ENCODE data around the gene THBS3. TPM values are rescaled to one million over a fixed set of nuclear protein-coding genes. Genes with fewer than 3 reads are reported as not detected.

THBS3 gene
- total RNA-seq, 1 donor from 2014 or later, result 118 TPM

DNA sequence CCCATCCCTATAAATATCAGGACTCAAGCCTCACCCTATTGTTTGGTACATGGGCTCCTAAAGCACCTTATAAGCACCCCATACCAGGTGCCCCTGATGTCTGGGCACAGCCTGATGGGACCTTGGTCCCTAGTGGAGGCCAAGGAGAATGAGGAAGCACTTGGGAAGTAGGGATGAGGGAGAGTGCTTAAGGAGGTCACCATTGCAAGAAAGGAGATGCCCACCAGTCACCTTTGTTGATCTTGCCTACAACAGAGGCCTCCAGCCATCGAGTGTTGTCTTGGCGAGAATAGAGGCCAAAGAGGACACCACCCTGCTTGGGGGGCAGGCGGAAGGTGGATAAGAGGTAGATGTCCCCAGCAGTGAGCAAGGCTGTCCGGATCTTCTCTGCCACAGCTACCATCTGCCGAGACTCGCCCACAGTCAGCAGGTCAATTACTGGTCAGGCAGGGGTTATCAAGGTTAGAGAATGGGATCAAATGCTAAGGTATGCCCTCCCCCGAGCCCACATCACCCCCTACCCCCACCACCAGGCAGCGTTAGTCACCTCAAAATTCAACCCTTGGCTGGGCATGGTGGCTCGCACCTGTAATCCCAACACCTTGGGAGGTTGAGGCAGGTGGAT lies 1.6 kb downstream of the THBS3 start:
- Mint-ChIP-seq H3K9me3 (ENCODE audit: low read depth) (no peaks in the 10 kb centered on the region), H3K27ac (ENCODE audit: unreplicated experiment) (no peak overlapping the region), H3K4me3 (ENCODE audit: unreplicated experiment) (no peak overlapping the region), H3K36me3 (ENCODE audit: low read depth) (peaks cover 4% of the 10 kb centered on the region), H3K27me3 (ENCODE audit: low read depth) (no peaks in the 10 kb centered on the region), H3K4me1 (ENCODE audit: low read depth) (peaks cover 37% of the 10 kb centered on the region)
- no peak for TF ChIP-seq CTCF (IDR thresholded peaks at IDR 0.05)
- peak; percentile 48 for DNase-seq (ENCODE audit: low spot score)

GRCh38 chr1:155205035-155205434 lies 2.7 kb downstream of the THBS3 start:
- Mint-ChIP-seq H3K36me3 (ENCODE audit: low read depth) (peaks cover 7% of the 10 kb centered on the region), H3K9me3 (ENCODE audit: low read depth) (no peaks in the 10 kb centered on the region), H3K4me1 (ENCODE audit: low read depth) (peaks cover 29% of the 10 kb centered on the region), H3K4me3 (ENCODE audit: unreplicated experiment) (no peak overlapping the region), H3K27me3 (ENCODE audit: low read depth) (no peaks in the 10 kb centered on the region), H3K27ac (ENCODE audit: unreplicated experiment) (no peak overlapping the region)
- no peak for TF ChIP-seq CTCF (IDR thresholded peaks at IDR 0.05)
- peak; percentile 87 for DNase-seq (ENCODE audit: low spot score)

- Mint-ChIP-seq H3K27ac (ENCODE audit: unreplicated experiment) (no peak overlapping the region), H3K36me3 (ENCODE audit: low read depth) (peaks cover 12% of the 10 kb centered on the region), H3K27me3 (ENCODE audit: low read depth) (no peaks in the 10 kb centered on the region), H3K4me3 (ENCODE audit: unreplicated experiment) (no peak overlapping the region), H3K9me3 (ENCODE audit: low read depth) (no peaks in the 10 kb centered on the region), H3K4me1 (ENCODE audit: low read depth) (peaks cover 17% of the 10 kb centered on the region)
- DNase-seq (ENCODE audit: low spot score), result peak; percentile 87
- no peak for TF ChIP-seq CTCF (IDR thresholded peaks at IDR 0.05)
Observed at GRCh38 chr1:155202731-155203515, 4.8 kb downstream of the THBS3 start.

- no peak for TF ChIP-seq CTCF (IDR thresholded peaks at IDR 0.05)
- no peak overlapping the region for H3K4me3 Mint-ChIP-seq (ENCODE audit: unreplicated experiment)
- peak; percentile 74 for DNase-seq (ENCODE audit: low spot score)
- no peaks in the 10 kb centered on the region for H3K27me3 Mint-ChIP-seq (ENCODE audit: low read depth)
- no peaks in the 10 kb centered on the region for H3K9me3 Mint-ChIP-seq (ENCODE audit: low read depth)
- peaks cover 16% of the 10 kb centered on the region for H3K36me3 Mint-ChIP-seq (ENCODE audit: low read depth)
- H3K27ac Mint-ChIP-seq (ENCODE audit: unreplicated experiment), result no peak overlapping the region
- H3K4me1 Mint-ChIP-seq (ENCODE audit: low read depth), result peaks cover 11% of the 10 kb centered on the region
Observed at GRCh38 chr1:155202198-155202597, 5.5 kb downstream of the THBS3 start.

GRCh38 chr1:155200920-155201319 lies 6.8 kb downstream of the THBS3 start:
- TF ChIP-seq CTCF (IDR thresholded peaks at IDR 0.05), result no peak
- peak; percentile 72 for DNase-seq (ENCODE audit: low spot score)
- Mint-ChIP-seq H3K36me3 (ENCODE audit: low read depth) (peaks cover 21% of the 10 kb centered on the region), H3K4me3 (ENCODE audit: unreplicated experiment) (no peak overlapping the region), H3K27ac (ENCODE audit: unreplicated experiment) (no peak overlapping the region), H3K27me3 (ENCODE audit: low read depth) (no peaks in the 10 kb centered on the region), H3K9me3 (ENCODE audit: low read depth) (no peaks in the 10 kb centered on the region), H3K4me1 (ENCODE audit: low read depth) (peaks cover 6% of the 10 kb centered on the region)
